K562 (cell line): ENCODE data around the gene RAB4B. TPM values are rescaled to one million over a fixed set of nuclear protein-coding genes. Genes with fewer than 3 reads are reported as not detected.
A peak's percentile ranks its signal among the peaks of the same experiment; 100 is the strongest.

Experiments used
- ATAC-seq: fragments of 200-7000 bp; cut with Tn5 transposase; 3 replicates; pipeline ENCODE4 v1.9.1; 2020; ENCODE audit warnings: moderate library complexity
- BruUV-seq: library from RNA; stranded (reverse); fragments of 400-500 nt; replicated peaks from 2 replicates; lab custom pipeline; 2021; lab: Mats Ljungman, UMichigan
- CTCF ChIA-PET: fragments of 300-600 bp; formaldehyde crosslinking; extraction: SDS; loops from one replicate; lab custom pipeline; 2021; ENCODE audit warnings: low intra/inter-chr PET ratio; lab: Yijun Ruan, JAX
- POLR2A ChIA-PET: fragments of 300-600, 350-650 bp; sonication (Branson Sonifier 250); formaldehyde crosslinking; extraction: SDS; loops from one replicate; lab custom pipeline; 2021; ENCODE audit warnings: antibody characterized with exemption, inconsistent platforms; lab: Yijun Ruan, JAX
- DNase-seq, 4 experiments: peaks; one replicate each; pipeline versions ENCODE4 v3.0.0 to v3.0.0-alpha.2; 2011 to 2018; ENCODE audit warnings: low spot score in 3 of 4, mixed read lengths in 3 of 4; ENCODE audit errors: extremely low read depth in 1 of 4
- FAIRE-seq: peaks from 2 replicates; lab custom pipeline; 2011; peaks lifted over from hg19 to GRCh38; lab: Jason Lieb, UNC
- H2AFZ ChIP-seq: 2 replicates; pipeline ENCODE4 v1.6.0; 2011; ENCODE audit warnings: low read depth, low read length, control low read depth, inconsistent platforms
- H3K27ac ChIP-seq: fragments of 200-600 bp; 3 replicates; pipeline ENCODE4 v1.8.0; 2011; ENCODE audit warnings: low read depth, mild to moderate bottlenecking, control low read depth, inconsistent platforms, low read length, moderate library complexity, mixed read lengths; ENCODE audit errors: extremely low read depth
- H3K27me3 ChIP-seq, 2 experiments: fragments of 300-600 bp in 1 of 2; 2 replicates in 1 of 2; 3 replicates in 1 of 2; pipeline versions ENCODE4 v1.6.0 to v1.8.0; 2011; ENCODE audit warnings: inconsistent platforms in 2 of 2, low read length in 2 of 2, mild to moderate bottlenecking in 1 of 2, mixed read lengths in 1 of 2, moderate library complexity in 1 of 2; ENCODE audit not compliant: control insufficient read depth in 2 of 2, insufficient read depth in 2 of 2
- H3K36me3 ChIP-seq: fragments of 300-600 bp; 3 replicates; pipeline ENCODE4 v1.8.0; 2011; ENCODE audit warnings: mild to moderate bottlenecking, low read length, inconsistent platforms; ENCODE audit not compliant: control insufficient read depth, insufficient read depth
- H3K4me1 ChIP-seq, 2 experiments: fragments of 200-600 bp in 1 of 2; replicated peaks in 1 of 2; 2 replicates in 1 of 2; 3 replicates in 1 of 2; pipeline versions ENCODE4 v1.5.1 to v1.8.0; 2011; ENCODE audit warnings: inconsistent platforms in 2 of 2, low read length in 2 of 2, mild to moderate bottlenecking in 1 of 2, mixed read lengths in 1 of 2, moderate library complexity in 1 of 2; ENCODE audit not compliant: control insufficient read depth in 2 of 2, insufficient read depth in 2 of 2
- H3K4me2 ChIP-seq: 2 replicates; pipeline ENCODE4 v1.6.1; 2011; ENCODE audit warnings: low read length, control low read depth, inconsistent platforms, mixed read lengths; ENCODE audit not compliant: insufficient read depth
- H3K4me3 ChIP-seq: fragments of 200-600 bp; sonication (generic), shearing (Covaris generic); 2 replicates; pipeline ENCODE4 v1.5.1; 2016; ENCODE audit warnings: control low read depth, inconsistent platforms
- H3K79me2 ChIP-seq: fragments of 200-600 bp; 3 replicates; pipeline ENCODE4 v1.8.0; 2011; ENCODE audit warnings: low read length, inconsistent platforms; ENCODE audit not compliant: control insufficient read depth, insufficient read depth
- H3K9ac ChIP-seq, 2 experiments: 2 replicates each; pipeline versions ENCODE4 v1.6.0 to v1.6.1; 2011; ENCODE audit warnings: low read depth in 2 of 2, low read length in 2 of 2, control low read depth in 1 of 2, inconsistent platforms in 1 of 2, mild to moderate bottlenecking in 1 of 2, mixed read lengths in 1 of 2; ENCODE audit not compliant: insufficient read depth in 1 of 2
- H3K9me1 ChIP-seq: one replicate; pipeline ENCODE4 v1.6.0; 2011; ENCODE audit warnings: inconsistent platforms, mild to moderate bottlenecking, low read length, moderate library complexity; ENCODE audit not compliant: control insufficient read depth, insufficient read depth
- H3K9me3 ChIP-seq: replicated peaks from 2 replicates; pipeline ENCODE4 v1.5.1; 2011; ENCODE audit warnings: low read depth, low read length, inconsistent platforms; ENCODE audit not compliant: control insufficient read depth, insufficient read depth
- H4K20me1 ChIP-seq: replicated peaks from 2 replicates; pipeline ENCODE4 v1.6.1; 2011; ENCODE audit warnings: low read length, inconsistent platforms, mixed read lengths; ENCODE audit not compliant: control insufficient read depth, insufficient read depth
- E2F8 ChIP-seq: fragments of 450-650 bp; IDR thresholded peaks from 2 replicates; pipeline ENCODE4 v1.7.1; 2018; ENCODE audit warnings: mild to moderate bottlenecking, low read depth; ENCODE audit not compliant: partially characterized antibody
- EGR1 ChIP-seq: fragments of 450-650 bp; conservative IDR thresholded peaks from 2 replicates; pipeline ENCODE4 v1.6.1; 2017; ENCODE audit warnings: mild to moderate bottlenecking
- EP400 ChIP-seq: fragments of 450-650 bp; IDR thresholded peaks from 2 replicates; pipeline ENCODE4 v1.6.1; 2017; ENCODE audit warnings: antibody characterized with exemption, mild to moderate bottlenecking, moderate library complexity
- GTF2A2 ChIP-seq: IDR thresholded peaks from 2 replicates; pipeline ENCODE4 v1.6.1; 2016; ENCODE audit warnings: mild to moderate bottlenecking, missing genetic modification characterization, missing compliant biosample characterization
- KLF10 ChIP-seq: fragments of 250-450 bp; sonication (Bioruptor Pico); IDR thresholded peaks from 2 replicates; pipeline ENCODE4 v1.6.1; 2021; ENCODE audit warnings: matching md5 sums
- NR2C2 ChIP-seq, 2 experiments: fragments of 200-800 bp in 1 of 2; sonication (Bioruptor generic) in 1 of 2; sonication (generic) in 1 of 2; formaldehyde crosslinking in 1 of 2; IDR thresholded peaks; 2 replicates each; pipeline versions ENCODE4 v1.6.1 to v1.8.0; 2016 to 2022; ENCODE audit warnings: mild to moderate bottlenecking in 1 of 2, missing compliant biosample characterization in 1 of 2, missing genetic modification characterization in 1 of 2, missing genetic modification reagents in 1 of 2
- PRPF4 ChIP-seq: fragments of 200-400 bp; formaldehyde crosslinking; IDR thresholded peaks from one replicate; pipeline ENCODE4 v1.6.1; 2017; ENCODE audit warnings: low read length, low read depth, mild to moderate bottlenecking; ENCODE audit not compliant: insufficient read depth, poor library complexity, severe bottlenecking
- RFX7 ChIP-seq: fragments of 250-450 bp; sonication (Bioruptor Pico); IDR thresholded peaks from 2 replicates; pipeline ENCODE4 v1.5.1; 2021; ENCODE audit warnings: mild to moderate bottlenecking
- TCF7L2 ChIP-seq: fragments of 150-350 bp; IDR thresholded peaks from 2 replicates; pipeline ENCODE4 v1.6.1; 2016; ENCODE audit warnings: low read depth, mild to moderate bottlenecking, low read length, moderate library complexity
- TRIM24 ChIP-seq, 2 experiments: fragments of 450-650 bp; IDR thresholded peaks; 2 replicates each; pipeline ENCODE4 v1.6.1; 2016
- ZBTB8A ChIP-seq: fragments of 450-650 bp; IDR thresholded peaks from 2 replicates; pipeline ENCODE4 v1.6.1; 2018; ENCODE audit warnings: mild to moderate bottlenecking, moderate library complexity; ENCODE audit not compliant: partially characterized antibody
- ZNF780A ChIP-seq: fragments of 250-450 bp; sonication (Bioruptor Pico); IDR thresholded peaks from 2 replicates; pipeline ENCODE4 v1.5.0; 2021; ENCODE audit warnings: mild to moderate bottlenecking
- WGBS: fragments of 100-300 bp; shearing (Covaris generic); methylation state at CpG from one replicate; pipeline ENCODE4 v1.1.6; 2016; ENCODE audit warnings: low coverage, mixed read lengths; ENCODE audit not compliant: insufficient coverage; ENCODE audit errors: missing lambda C conversion rate; 5-methylcytosine and 5-hydroxymethylcytosine counted together
- in situ Hi-C: fragments of 300-500 bp; cut with MboI; formaldehyde crosslinking; loops from 4 replicates; pipeline ENCODE4 v1.15.0; 2018; ENCODE audit warnings: inconsistent platforms, mixed read lengths
- intact Hi-C: fragments of 100-400 bp; cut with micrococcal nuclease; formaldehyde crosslinking; loops from 2 replicates; pipeline ENCODE4 v1.14.2; 2022
- polyA plus RNA-seq, 8 experiments: library from polyadenylated mRNA; depleted of rRNA in 4 of 8; stranded (reverse) in 5 of 8; unstranded in 3 of 8; fragments of >200 nt; fragmentation: Nextera tagmentation in 2 of 8; fragmentation: Illumina TruSeq in 1 of 8; extraction: Ambion mirVana in 2 of 8; extraction: Trizol in 1 of 8; gene quantifications; 2 replicates each; pipeline versions ENCODE4 v1.2.1 to v1.2.3, GENCODE V29; 2011 to 2014; ENCODE audit warnings: inconsistent platforms in 1 of 8, missing spikeins in 1 of 8
- total RNA-seq, 7 experiments: library from RNA; depleted of rRNA in 6 of 7; stranded (reverse); fragments of >200 nt in 6 of 7; fragmentation: Illumina TruSeq in 2 of 7; extraction: Trizol in 2 of 7; gene quantifications; 2 replicates each; pipeline versions ENCODE4 v1.2.1 to v1.2.3, GENCODE V29; 2011 to 2021; ENCODE audit warnings: low replicate concordance in 1 of 7
- TF ChIP-seq, protein P1 (sequence below): sonication (generic); formaldehyde crosslinking; IDR thresholded peaks from 2 replicates; pipeline ENCODE4 v1.8.1; 2022; ENCODE audit warnings: missing genetic modification reagents
- TF ChIP-seq, protein P2 (sequence below): fragments of 450-650 bp; IDR thresholded peaks from 2 replicates; pipeline ENCODE4 v1.7.0; 2016; ENCODE audit warnings: borderline replicate concordance

RAB4B gene
- total and polyA plus RNA-seq, 9 of the 15 experiments (the other 6 are each of a cell fraction or from before 2014, with no cell fraction given): 0.28 to 20.4 (median 9.0) TPM

- intact Hi-C loops: loop anchor here (1.0 to 2.0 kb wide), 2 partner anchors 20 to 47 kb away; partner anchors contain the start of genes ACTMAP, RAB4B and SNRPA
- Histone ChIP-seq H3K9me1 (peaks cover 8% of the 10 kb centered on the region), H3K27ac (peak overlapping the region; percentile 78), H3K79me2 (peaks cover 39% of the 10 kb centered on the region), H4K20me1 (peaks cover 19% of the 10 kb centered on the region), H2AFZ (peak overlapping the region; percentile 88), H3K4me3 (peak overlapping the region; percentile 38), H3K9me3 (no peaks in the 10 kb centered on the region), H3K27me3 (no peaks in the 10 kb centered on the region), H3K4me2 (peak overlapping the region; percentile 76), H3K9ac (peak overlapping the region; percentile 68 to 89), H3K4me1 (peaks cover 40 to 49% of the 10 kb centered on the region in 2 experiments), H3K36me3 (peaks cover 29% of the 10 kb centered on the region; the same call in 2 of the 3 replicates)
- TSS peak; percentile 96 for BruUV-seq
- CTCF ChIA-PET: no interaction called here
- 9% methylated on average over 28 of the region's 28 CpGs for WGBS
- DNase-seq (peak; percentile 74 to 87 (median 78)), FAIRE-seq (no peak), ATAC-seq (peak; percentile 76)
- POLR2A ChIA-PET: interaction anchor here (0.6 to 1.9 kb wide), 10 partner anchors 9 to 466 kb away, joined by 3 to 15 read pairs (median 3); partner anchors contain the start of genes ACTMAP, BLVRB and RAB4B
- in situ Hi-C loops: no loop called here
- TF ChIP-seq EGR1 (no peak), TCF7L2 (no peak), ZBTB8A (no peak), GTF2A2 (tag) (no peak), EP400 (peak; percentile 71), TRIM24 (IDR thresholded peaks at IDR 0.05) (peak in 1 of 2 experiments; percentile 66; a peak in 2 of 4 replicates), KLF10 (CRISPR knock-in tag) (no peak), PRPF4 (no peak), RFX7 (CRISPR knock-in tag) (no peak), E2F8 (no peak), ZNF780A (CRISPR knock-in tag) (no peak), NR2C2 (CRISPR knock-in tag; IDR thresholded peaks at IDR 0.05) (no peak), NR2C2 (tag; IDR thresholded peaks at IDR 0.05) (peak; percentile 49; the same call in 1 of the 2 replicates)
- TF ChIP-seq, protein P1, sequence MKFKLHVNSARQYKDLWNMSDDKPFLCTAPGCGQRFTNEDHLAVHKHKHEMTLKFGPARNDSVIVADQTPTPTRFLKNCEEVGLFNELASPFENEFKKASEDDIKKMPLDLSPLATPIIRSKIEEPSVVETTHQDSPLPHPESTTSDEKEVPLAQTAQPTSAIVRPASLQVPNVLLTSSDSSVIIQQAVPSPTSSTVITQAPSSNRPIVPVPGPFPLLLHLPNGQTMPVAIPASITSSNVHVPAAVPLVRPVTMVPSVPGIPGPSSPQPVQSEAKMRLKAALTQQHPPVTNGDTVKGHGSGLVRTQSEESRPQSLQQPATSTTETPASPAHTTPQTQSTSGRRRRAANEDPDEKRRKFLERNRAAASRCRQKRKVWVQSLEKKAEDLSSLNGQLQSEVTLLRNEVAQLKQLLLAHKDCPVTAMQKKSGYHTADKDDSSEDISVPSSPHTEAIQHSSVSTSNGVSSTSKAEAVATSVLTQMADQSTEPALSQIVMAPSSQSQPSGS (CRISPR knock-in tag): no peak
- TF ChIP-seq, protein P2, sequence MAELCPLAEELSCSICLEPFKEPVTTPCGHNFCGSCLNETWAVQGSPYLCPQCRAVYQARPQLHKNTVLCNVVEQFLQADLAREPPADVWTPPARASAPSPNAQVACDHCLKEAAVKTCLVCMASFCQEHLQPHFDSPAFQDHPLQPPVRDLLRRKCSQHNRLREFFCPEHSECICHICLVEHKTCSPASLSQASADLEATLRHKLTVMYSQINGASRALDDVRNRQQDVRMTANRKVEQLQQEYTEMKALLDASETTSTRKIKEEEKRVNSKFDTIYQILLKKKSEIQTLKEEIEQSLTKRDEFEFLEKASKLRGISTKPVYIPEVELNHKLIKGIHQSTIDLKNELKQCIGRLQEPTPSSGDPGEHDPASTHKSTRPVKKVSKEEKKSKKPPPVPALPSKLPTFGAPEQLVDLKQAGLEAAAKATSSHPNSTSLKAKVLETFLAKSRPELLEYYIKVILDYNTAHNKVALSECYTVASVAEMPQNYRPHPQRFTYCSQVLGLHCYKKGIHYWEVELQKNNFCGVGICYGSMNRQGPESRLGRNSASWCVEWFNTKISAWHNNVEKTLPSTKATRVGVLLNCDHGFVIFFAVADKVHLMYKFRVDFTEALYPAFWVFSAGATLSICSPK: peak; percentile 92
These were observed 20.1 kb downstream of the RAB4B start for GRCh38 chr19:40797963-40798682.
